ENCODE measurements around the gene CAND1. TPM values are rescaled to one million over a fixed set of nuclear protein-coding genes. Genes with fewer than 3 reads are reported as not detected.
"Not testable (repeated sequence)": the region's sequence is repeated elsewhere in the genome, so short reads cannot be mapped to it uniquely, and the experiment has no call there.

CAND1 gene
- total RNA-seq, 4 donors from 2014 or later: 58.3 to 82.7 (median 74.6) TPM

DNA sequence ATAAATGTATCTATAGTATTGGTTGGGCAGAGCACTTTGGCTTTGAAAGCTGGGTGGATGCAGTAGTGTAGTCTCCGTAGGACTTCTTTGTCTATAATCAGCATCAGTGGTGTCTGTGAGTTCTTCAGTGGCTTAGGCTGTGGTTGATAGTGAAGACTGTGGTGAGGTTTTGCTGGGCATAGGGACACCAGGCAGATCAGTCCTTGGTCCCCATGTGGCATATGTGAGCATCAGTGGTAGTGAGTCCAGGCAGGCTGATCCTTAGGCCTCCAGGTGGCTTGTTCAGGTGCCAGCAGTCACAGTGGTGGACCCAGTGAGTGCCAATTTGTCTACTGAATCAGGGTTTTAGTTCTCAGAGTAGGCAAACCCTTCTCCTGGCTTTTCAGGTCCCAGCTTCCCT, 70.4 kb downstream of the CAND1 start:
- no peaks in the 10 kb centered on the region for H3K27me3 ChIP-seq
- H3K4me3 ChIP-seq: no peak overlapping the region
- TF ChIP-seq POLR2A (IDR thresholded peaks at IDR 0.05): no peak
- TF ChIP-seq, protein P1, sequence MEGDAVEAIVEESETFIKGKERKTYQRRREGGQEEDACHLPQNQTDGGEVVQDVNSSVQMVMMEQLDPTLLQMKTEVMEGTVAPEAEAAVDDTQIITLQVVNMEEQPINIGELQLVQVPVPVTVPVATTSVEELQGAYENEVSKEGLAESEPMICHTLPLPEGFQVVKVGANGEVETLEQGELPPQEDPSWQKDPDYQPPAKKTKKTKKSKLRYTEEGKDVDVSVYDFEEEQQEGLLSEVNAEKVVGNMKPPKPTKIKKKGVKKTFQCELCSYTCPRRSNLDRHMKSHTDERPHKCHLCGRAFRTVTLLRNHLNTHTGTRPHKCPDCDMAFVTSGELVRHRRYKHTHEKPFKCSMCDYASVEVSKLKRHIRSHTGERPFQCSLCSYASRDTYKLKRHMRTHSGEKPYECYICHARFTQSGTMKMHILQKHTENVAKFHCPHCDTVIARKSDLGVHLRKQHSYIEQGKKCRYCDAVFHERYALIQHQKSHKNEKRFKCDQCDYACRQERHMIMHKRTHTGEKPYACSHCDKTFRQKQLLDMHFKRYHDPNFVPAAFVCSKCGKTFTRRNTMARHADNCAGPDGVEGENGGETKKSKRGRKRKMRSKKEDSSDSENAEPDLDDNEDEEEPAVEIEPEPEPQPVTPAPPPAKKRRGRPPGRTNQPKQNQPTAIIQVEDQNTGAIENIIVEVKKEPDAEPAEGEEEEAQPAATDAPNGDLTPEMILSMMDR (IDR thresholded peaks at IDR 0.05): no peak
- no peaks in the 10 kb centered on the region for H3K4me1 ChIP-seq
- DNase-seq: no peak
- H3K36me3 ChIP-seq: no peaks in the 10 kb centered on the region
- H3K27ac ChIP-seq: no peak overlapping the region
- peaks cover 0 to 7% (median 2%) of the 10 kb centered on the region in 4 donors for H3K9me3 ChIP-seq

DNA sequence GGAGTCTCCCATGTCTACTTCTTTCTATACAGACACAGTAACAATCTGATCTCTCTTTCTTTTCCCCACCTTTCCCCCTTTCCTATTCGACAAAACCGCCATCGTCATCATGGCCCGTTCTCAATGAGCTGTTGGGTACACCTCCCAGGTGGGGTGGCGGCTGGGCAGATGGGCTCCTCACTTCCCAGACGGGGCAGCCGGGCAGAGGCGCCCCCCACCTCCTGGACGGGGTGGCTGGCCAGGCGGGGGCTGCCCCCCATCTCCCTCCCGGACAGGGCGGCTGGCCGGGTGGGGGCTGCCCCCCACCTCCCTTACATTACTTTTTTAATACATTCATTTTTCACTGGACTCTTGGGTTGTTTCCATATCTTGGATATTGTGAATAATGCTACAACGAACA, 71.9 kb downstream of the CAND1 start:
- not testable (repeated sequence) for H3K4me3 ChIP-seq, H3K9me3 ChIP-seq, DNase-seq, H3K27me3 ChIP-seq, H3K27ac ChIP-seq, H3K4me1 ChIP-seq, H3K36me3 ChIP-seq

DNA sequence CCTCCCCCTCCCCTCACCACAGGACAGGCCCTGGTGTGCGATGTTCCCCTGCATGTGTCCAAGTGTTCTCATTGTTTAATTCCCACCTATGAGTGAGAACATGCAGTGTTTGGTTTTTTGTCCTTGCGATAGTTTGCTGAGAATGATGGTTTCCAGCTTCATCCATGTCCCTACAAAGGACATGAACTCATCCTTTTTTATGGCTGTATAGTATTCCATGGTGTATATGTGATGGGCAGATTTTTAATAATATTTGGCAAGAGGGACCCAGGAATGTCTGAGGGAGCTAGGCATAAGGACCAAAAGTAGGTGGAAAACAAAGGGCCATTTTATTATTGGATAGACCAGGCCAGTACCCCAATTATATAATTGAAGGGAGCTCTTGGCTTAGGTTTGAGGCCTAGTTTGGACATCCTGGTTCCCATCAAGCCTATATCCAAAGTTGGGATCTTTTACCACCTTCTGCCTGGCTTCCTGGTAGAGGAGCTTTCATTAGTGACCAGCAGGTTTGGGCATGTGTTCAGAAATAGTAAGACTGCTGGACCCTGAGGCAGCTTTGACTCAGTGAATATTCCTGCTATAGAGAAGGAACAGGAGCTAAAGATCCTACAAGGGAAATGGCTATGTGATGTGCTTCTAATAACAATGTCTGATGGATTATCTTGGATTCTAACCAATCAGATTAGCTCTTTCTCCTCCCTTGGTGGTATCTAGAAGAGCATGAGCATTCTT, 76.0 kb downstream of the CAND1 start:
- DNase-seq: no peak
- H3K27me3 ChIP-seq: no peaks in the 10 kb centered on the region
- TF ChIP-seq, protein P1 (IDR thresholded peaks at IDR 0.05): no peak
- TF ChIP-seq POLR2A (IDR thresholded peaks at IDR 0.05): no peak
- no peak overlapping the region for H3K4me3 ChIP-seq
- no peaks in the 10 kb centered on the region for H3K36me3 ChIP-seq
- H3K4me1 ChIP-seq: no peaks in the 10 kb centered on the region
- H3K9me3 ChIP-seq: no peaks in the 10 kb centered on the region
- no peak overlapping the region for H3K27ac ChIP-seq

DNA sequence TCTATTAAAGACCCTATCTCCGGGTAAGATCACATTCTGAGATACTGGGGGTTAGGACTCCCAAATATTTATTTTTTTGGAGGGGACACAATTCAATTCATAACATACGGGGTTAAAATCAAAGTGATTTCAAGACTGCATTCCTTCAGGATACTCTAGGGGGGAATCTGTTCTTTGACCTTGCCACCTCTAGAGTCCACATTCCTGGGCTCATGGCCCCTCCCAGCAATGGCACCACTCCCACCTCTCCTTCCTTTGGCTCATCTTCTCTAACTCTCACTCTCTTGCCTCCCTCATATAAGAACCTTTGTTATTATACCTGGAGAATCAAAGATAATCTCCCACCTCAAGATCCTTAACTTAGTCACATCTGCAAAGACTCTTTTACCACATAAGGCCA, 79.5 kb downstream of the CAND1 start:
- H3K4me3 ChIP-seq: no peak overlapping the region
- TF ChIP-seq, protein P1 (IDR thresholded peaks at IDR 0.05): no peak
- TF ChIP-seq POLR2A (IDR thresholded peaks at IDR 0.05): no peak

DNA sequence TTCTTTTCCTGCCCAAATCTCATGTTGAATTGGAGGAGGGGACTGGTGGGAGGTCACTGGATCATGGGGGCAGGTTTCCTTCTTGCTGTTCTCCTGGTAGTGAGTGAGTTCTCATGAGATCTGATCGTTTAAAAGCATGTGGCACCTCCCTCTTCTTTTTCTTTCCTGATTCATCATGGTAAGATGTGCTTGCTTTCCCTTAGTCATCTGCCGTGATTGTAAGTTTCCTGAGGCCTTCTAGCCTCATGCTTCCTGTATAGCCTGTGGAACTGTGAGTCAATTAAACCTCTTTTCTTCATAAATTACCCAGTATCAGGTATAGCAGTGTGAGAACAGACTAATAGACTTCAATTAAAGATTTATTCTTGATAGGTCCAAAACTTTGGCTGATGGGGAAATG, 83.5 kb downstream of the CAND1 start:
- DNase-seq: no peak
- Histone ChIP-seq H3K27me3 (no peaks in the 10 kb centered on the region), H3K27ac (no peak overlapping the region), H3K36me3 (no peaks in the 10 kb centered on the region), H3K9me3 (no peaks in the 10 kb centered on the region), H3K4me3 (no peak overlapping the region), H3K4me1 (peaks cover 0 to 14% (median 0%) of the 10 kb centered on the region in 4 donors)
- no peak for TF ChIP-seq POLR2A (IDR thresholded peaks at IDR 0.05)

More for the DNA sequence above, 79.5 kb downstream of the CAND1 start:
- Histone ChIP-seq H3K36me3 (no peaks in the 10 kb centered on the region), H3K4me1 (no peaks in the 10 kb centered on the region), H3K27ac (no peak overlapping the region), H3K9me3 (no peaks in the 10 kb centered on the region), H3K27me3 (no peaks in the 10 kb centered on the region)
- DNase-seq: no peak

DNA sequence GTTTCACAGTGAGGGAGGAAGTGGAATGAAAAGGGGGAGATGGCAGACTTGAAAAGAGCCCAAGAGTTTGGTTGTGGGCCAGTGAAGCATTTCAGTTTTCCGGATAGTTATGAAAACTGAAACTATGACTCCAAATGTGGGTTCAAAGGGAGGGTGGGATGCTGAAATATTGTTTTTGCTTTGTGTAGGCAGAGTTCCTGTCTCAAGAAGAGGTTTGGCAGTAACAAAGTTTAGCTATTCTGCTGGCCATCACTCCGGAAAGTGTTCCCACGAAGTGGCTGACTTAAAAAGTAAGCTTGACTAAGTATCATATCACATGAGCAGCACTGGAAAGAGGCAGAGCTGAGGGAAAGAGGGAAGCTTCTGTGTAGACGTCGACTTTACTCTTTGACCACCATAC, 85.2 kb downstream of the CAND1 start:
- no peak for TF ChIP-seq POLR2A (IDR thresholded peaks at IDR 0.05)
- TF ChIP-seq, protein P1 (IDR thresholded peaks at IDR 0.05): no peak
- peak overlapping the region in 1 of 4 donors; percentile 8 for H3K27ac ChIP-seq
- no peaks in the 10 kb centered on the region for H3K27me3 ChIP-seq
- DNase-seq: no peak
- H3K36me3 ChIP-seq: no peaks in the 10 kb centered on the region
- peaks cover 0 to 14% (median 0%) of the 10 kb centered on the region in 4 donors for H3K4me1 ChIP-seq
- no peak overlapping the region for H3K4me3 ChIP-seq
- no peaks in the 10 kb centered on the region for H3K9me3 ChIP-seq

DNA sequence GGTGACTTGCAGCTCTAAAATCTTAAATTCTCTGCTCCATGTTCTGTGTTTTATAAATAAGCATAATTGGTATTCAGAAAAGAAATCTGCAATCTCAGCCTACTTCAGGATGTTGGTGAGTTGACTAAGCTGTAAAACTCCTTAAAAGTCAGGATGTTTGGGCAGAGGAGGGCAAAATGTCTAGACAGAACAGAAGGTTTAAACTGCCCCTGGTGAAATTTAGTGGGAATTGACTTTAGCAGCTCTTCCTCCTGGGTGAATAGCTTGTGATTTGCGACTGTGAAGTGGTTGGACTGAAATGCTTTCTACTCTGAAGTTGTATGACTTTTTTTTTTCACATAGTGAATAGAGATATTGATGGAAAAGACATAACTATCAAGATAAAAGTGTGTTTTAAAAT, 85.8 kb downstream of the CAND1 start:
- Histone ChIP-seq H3K27ac (no peak overlapping the region), H3K36me3 (no peaks in the 10 kb centered on the region), H3K4me3 (no peak overlapping the region), H3K27me3 (no peaks in the 10 kb centered on the region), H3K4me1 (peaks cover 0 to 14% (median 0%) of the 10 kb centered on the region in 4 donors), H3K9me3 (no peaks in the 10 kb centered on the region)
- TF ChIP-seq, protein P1 (IDR thresholded peaks at IDR 0.05): no peak
- no peak for TF ChIP-seq POLR2A (IDR thresholded peaks at IDR 0.05)
- DNase-seq: no peak

Measured in Peyer's patch (tissue), 4 donors.